HepG2 (cell line): Measurements from ENCODE around the gene ONECUT1. TPM values are rescaled to one million over a fixed set of nuclear protein-coding genes. Genes with fewer than 3 reads are reported as not detected.

Experiments used
- AGO2 ChIP-seq: fragments of 200-400 bp; formaldehyde crosslinking; optimal IDR thresholded peaks from 2 replicates; pipeline ENCODE3; 2017; ENCODE audit warnings: mild to moderate bottlenecking, low read depth, low read length, moderate library complexity
- ATF7 ChIP-seq, 2 experiments: fragments of 450-650 bp in 1 of 2; sonication (generic) in 1 of 2; formaldehyde crosslinking in 1 of 2; IDR thresholded peaks; 2 replicates each; pipeline versions ENCODE4 v1.4.0 to v1.6.1; 2016 to 2020; ENCODE audit warnings: antibody characterized with exemption in 1 of 2, mild to moderate bottlenecking in 1 of 2, missing genetic modification reagents in 1 of 2
- CBX1 ChIP-seq: IDR thresholded peaks from one replicate; pipeline ENCODE4 v1.6.1; 2016; ENCODE audit warnings: antibody characterized with exemption, low read depth
- GLI4 ChIP-seq: sonication (generic); formaldehyde crosslinking; IDR thresholded peaks from 2 replicates; pipeline ENCODE4 v1.5.1; 2020; ENCODE audit warnings: missing genetic modification reagents, mild to moderate bottlenecking, moderate library complexity, borderline replicate concordance
- MAF1 ChIP-seq: sonication (generic); formaldehyde crosslinking; IDR thresholded peaks from 2 replicates; pipeline ENCODE4 v1.5.0; 2020; ENCODE audit warnings: missing genetic modification reagents, borderline replicate concordance
- MATR3 ChIP-seq: sonication (generic); formaldehyde crosslinking; IDR thresholded peaks from 2 replicates; pipeline ENCODE4 v1.4.0; 2020; ENCODE audit warnings: missing genetic modification reagents
- MIER2 ChIP-seq: IDR thresholded peaks from 2 replicates; pipeline ENCODE4 v1.6.1; 2016; ENCODE audit warnings: missing biosample characterization, missing genetic modification reagents
- RAD51 ChIP-seq: fragments of 450-650 bp; IDR thresholded peaks from 2 replicates; pipeline ENCODE4 v1.6.1; 2016; ENCODE audit warnings: borderline replicate concordance
- SP2 ChIP-seq: sonication (generic); formaldehyde crosslinking; IDR thresholded peaks from 2 replicates; pipeline ENCODE4 v1.5.1; 2020; ENCODE audit warnings: mild to moderate bottlenecking, missing genetic modification reagents
- SSRP1 ChIP-seq: IDR thresholded peaks from 2 replicates; pipeline ENCODE4 v1.6.1; 2016; ENCODE audit warnings: control low read depth
- TBX3 ChIP-seq: fragments of 450-650 bp; IDR thresholded peaks from 2 replicates; pipeline ENCODE4 v1.6.1; 2017; ENCODE audit warnings: antibody characterized with exemption, mild to moderate bottlenecking, inconsistent platforms, borderline replicate concordance
- ZBTB3 ChIP-seq: sonication (generic); formaldehyde crosslinking; IDR thresholded peaks from 2 replicates; pipeline ENCODE4 v1.4.0; 2020; ENCODE audit warnings: low read depth, mild to moderate bottlenecking, moderate library complexity, missing genetic modification reagents, borderline replicate concordance
- ZFYVE20 ChIP-seq: sonication (generic); formaldehyde crosslinking; IDR thresholded peaks from 2 replicates; pipeline ENCODE4 v1.8.0; 2023; ENCODE audit warnings: low read depth, mild to moderate bottlenecking, moderate library complexity, missing genetic modification reagents, borderline replicate concordance
- ZMYM2 ChIP-seq: sonication (generic); formaldehyde crosslinking; IDR thresholded peaks from 2 replicates; pipeline ENCODE4 v1.8.0; 2022; ENCODE audit warnings: mild to moderate bottlenecking, missing genetic modification reagents
- ZNF329 ChIP-seq: sonication (generic); formaldehyde crosslinking; IDR thresholded peaks from 2 replicates; pipeline ENCODE4 v1.9.0; 2021; ENCODE audit warnings: low read depth, mild to moderate bottlenecking, missing genetic modification reagents
- ZNF577 ChIP-seq: sonication (generic); formaldehyde crosslinking; IDR thresholded peaks from 2 replicates; pipeline ENCODE4 v1.4.0; 2020; ENCODE audit warnings: mild to moderate bottlenecking, low read depth, missing genetic modification reagents, borderline replicate concordance
- ZNF746 ChIP-seq: sonication (generic); formaldehyde crosslinking; IDR thresholded peaks from 2 replicates; pipeline ENCODE4 v1.8.0; 2022; ENCODE audit warnings: mild to moderate bottlenecking, missing genetic modification reagents
- polyA plus RNA-seq, 8 experiments: library from polyadenylated mRNA; depleted of rRNA in 3 of 8; stranded (reverse) in 7 of 8; unstranded in 1 of 8; fragments of >200 nt; fragmentation: Illumina TruSeq in 4 of 8; extraction: Trizol in 4 of 8; gene quantifications; 2 replicates each; pipeline versions ENCODE4 v1.2.1 to v1.2.3, GENCODE V29; 2011 to 2016; ENCODE audit warnings: low read depth in 4 of 8, missing spikeins in 1 of 8, mixed read lengths in 1 of 8; ENCODE audit not compliant: insufficient read depth in 1 of 8
- total RNA-seq, 5 experiments: library from RNA; depleted of rRNA; stranded (reverse); fragments of >200 nt; fragmentation: Illumina TruSeq; extraction: Trizol; gene quantifications; 2 replicates each; pipeline ENCODE4 v1.2.3, GENCODE V29; 2016; ENCODE audit warnings: low read depth in 1 of 5
- TF ChIP-seq, protein P1 (sequence below): sonication (generic); formaldehyde crosslinking; IDR thresholded peaks from 2 replicates; pipeline ENCODE4 v1.5.1; 2020; ENCODE audit warnings: missing genetic modification reagents, mild to moderate bottlenecking, borderline replicate concordance
- TF ChIP-seq, protein P2 (sequence below): sonication (generic); formaldehyde crosslinking; IDR thresholded peaks from 2 replicates; pipeline ENCODE4 v1.4.0; 2020; ENCODE audit warnings: mild to moderate bottlenecking, missing genetic modification reagents
- TF ChIP-seq, protein P3 (sequence below): sonication (generic); formaldehyde crosslinking; IDR thresholded peaks from 2 replicates; pipeline ENCODE4 v1.4.0; 2020; ENCODE audit warnings: missing genetic modification reagents
- TF ChIP-seq, protein P4 (sequence below): sonication (generic); formaldehyde crosslinking; IDR thresholded peaks from 2 replicates; pipeline ENCODE4 v1.8.0; 2022; ENCODE audit warnings: low read depth, missing genetic modification reagents
- TF ChIP-seq, protein P5 (sequence below): sonication (generic); formaldehyde crosslinking; IDR thresholded peaks from 2 replicates; pipeline ENCODE4 v1.5.1; 2020; ENCODE audit warnings: missing genetic modification reagents, mild to moderate bottlenecking, borderline replicate concordance

Gene ONECUT1
- total and polyA plus RNA-seq, 2 of the 13 experiments (the other 11 are each of a cell fraction or from before 2014, with no cell fraction given), result 3.5 to 9.1 TPM

DNA sequence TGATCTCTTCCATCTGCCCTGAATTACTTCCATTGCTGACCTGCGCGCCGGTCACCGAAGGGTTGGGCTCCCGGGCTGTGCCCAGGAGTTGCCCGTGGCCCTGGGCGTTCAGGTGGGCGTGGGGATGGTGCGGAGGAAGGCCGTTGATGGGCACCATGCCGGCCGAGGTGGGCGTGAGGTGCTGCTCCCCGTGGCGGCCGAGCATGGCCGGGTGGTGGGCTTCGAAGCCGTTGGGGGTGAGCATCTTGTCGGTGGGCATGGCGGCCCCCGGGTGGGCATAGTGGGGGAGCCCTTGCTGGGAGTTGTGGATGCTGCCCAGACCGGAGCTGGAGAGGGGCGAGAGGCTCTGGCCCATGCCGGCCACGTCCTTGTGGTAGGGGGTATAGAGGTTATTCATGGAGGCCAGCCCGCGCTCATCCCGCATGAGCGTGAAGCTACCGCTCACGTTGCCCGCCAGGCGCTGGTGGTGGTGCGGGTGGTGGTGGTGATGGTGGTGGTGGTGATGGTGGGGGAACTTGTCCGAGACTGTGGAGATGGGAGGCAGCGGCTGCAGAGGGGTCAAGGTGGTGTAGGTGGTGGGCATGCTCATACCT is 1.0 kb downstream of the ONECUT1 start (continued):
- TF ChIP-seq, protein P1, sequence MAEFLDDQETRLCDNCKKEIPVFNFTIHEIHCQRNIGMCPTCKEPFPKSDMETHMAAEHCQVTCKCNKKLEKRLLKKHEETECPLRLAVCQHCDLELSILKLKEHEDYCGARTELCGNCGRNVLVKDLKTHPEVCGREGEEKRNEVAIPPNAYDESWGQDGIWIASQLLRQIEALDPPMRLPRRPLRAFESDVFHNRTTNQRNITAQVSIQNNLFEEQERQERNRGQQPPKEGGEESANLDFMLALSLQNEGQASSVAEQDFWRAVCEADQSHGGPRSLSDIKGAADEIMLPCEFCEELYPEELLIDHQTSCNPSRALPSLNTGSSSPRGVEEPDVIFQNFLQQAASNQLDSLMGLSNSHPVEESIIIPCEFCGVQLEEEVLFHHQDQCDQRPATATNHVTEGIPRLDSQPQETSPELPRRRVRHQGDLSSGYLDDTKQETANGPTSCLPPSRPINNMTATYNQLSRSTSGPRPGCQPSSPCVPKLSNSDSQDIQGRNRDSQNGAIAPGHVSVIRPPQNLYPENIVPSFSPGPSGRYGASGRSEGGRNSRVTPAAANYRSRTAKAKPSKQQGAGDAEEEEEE (CRISPR knock-in tag), result no peak
- TF ChIP-seq, protein P2, sequence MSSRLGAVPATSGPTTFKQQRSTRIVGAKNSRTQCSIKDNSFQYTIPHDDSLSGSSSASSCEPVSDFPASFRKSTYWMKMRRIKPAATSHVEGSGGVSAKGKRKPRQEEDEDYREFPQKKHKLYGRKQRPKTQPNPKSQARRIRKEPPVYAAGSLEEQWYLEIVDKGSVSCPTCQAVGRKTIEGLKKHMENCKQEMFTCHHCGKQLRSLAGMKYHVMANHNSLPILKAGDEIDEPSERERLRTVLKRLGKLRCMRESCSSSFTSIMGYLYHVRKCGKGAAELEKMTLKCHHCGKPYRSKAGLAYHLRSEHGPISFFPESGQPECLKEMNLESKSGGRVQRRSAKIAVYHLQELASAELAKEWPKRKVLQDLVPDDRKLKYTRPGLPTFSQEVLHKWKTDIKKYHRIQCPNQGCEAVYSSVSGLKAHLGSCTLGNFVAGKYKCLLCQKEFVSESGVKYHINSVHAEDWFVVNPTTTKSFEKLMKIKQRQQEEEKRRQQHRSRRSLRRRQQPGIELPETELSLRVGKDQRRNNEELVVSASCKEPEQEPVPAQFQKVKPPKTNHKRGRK, result no peak
- TF ChIP-seq ZBTB3 (CRISPR knock-in tag) (no peak), CBX1 (no peak), SSRP1 (CRISPR knock-in tag) (no peak), ZFYVE20 (CRISPR knock-in tag) (no peak), ZMYM2 (CRISPR knock-in tag) (0 out of 2 replicates have a peak, but pooled peaks have one; percentile 3), MATR3 (no peak), MAF1 (CRISPR knock-in tag) (no peak), SP2 (CRISPR knock-in tag) (no peak), ATF7 (IDR thresholded peaks at IDR 0.05) (no peak), ATF7 (CRISPR knock-in tag; IDR thresholded peaks at IDR 0.05) (no peak), TBX3 (no peak), ZNF577 (CRISPR knock-in tag) (no peak), RAD51 (no peak), ZNF329 (no peak), ZNF746 (CRISPR knock-in tag) (no peak), GLI4 (no peak), AGO2 (no peak), MIER2 (no peak)
- TF ChIP-seq, protein P3, sequence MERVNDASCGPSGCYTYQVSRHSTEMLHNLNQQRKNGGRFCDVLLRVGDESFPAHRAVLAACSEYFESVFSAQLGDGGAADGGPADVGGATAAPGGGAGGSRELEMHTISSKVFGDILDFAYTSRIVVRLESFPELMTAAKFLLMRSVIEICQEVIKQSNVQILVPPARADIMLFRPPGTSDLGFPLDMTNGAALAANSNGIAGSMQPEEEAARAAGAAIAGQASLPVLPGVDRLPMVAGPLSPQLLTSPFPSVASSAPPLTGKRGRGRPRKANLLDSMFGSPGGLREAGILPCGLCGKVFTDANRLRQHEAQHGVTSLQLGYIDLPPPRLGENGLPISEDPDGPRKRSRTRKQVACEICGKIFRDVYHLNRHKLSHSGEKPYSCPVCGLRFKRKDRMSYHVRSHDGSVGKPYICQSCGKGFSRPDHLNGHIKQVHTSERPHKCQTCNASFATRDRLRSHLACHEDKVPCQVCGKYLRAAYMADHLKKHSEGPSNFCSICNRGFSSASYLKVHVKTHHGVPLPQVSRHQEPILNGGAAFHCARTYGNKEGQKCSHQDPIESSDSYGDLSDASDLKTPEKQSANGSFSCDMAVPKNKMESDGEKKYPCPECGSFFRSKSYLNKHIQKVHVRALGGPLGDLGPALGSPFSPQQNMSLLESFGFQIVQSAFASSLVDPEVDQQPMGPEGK (CRISPR knock-in tag), result no peak
- TF ChIP-seq, protein P4, sequence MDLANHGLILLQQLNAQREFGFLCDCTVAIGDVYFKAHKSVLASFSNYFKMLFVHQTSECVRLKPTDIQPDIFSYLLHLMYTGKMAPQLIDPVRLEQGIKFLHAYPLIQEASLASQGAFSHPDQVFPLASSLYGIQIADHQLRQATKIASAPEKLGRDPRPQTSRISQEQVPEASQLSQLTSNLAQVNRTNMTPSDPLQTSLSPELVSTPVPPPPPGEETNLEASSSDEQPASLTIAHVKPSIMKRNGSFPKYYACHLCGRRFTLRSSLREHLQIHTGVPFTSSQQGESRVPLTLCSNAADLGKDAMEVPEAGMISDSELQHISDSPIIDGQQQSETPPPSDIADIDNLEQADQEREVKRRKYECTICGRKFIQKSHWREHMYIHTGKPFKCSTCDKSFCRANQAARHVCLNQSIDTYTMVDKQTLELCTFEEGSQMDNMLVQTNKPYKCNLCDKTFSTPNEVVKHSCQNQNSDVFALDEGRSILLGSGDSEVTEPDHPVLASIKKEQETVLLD (CRISPR knock-in tag), result no peak
- TF ChIP-seq, protein P5, sequence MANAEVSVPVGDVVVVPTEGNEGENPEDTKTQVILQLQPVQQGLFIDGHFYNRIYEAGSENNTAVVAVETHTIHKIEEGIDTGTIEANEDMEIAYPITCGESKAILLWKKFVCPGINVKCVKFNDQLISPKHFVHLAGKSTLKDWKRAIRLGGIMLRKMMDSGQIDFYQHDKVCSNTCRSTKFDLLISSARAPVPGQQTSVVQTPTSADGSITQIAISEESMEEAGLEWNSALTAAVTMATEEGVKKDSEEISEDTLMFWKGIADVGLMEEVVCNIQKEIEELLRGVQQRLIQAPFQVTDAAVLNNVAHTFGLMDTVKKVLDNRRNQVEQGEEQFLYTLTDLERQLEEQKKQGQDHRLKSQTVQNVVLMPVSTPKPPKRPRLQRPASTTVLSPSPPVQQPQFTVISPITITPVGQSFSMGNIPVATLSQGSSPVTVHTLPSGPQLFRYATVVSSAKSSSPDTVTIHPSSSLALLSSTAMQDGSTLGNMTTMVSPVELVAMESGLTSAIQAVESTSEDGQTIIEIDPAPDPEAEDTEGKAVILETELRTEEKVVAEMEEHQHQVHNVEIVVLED (CRISPR knock-in tag), result no peak
